Measurements from ENCODE around the gene KANSL1.

Gene KANSL1

DNA sequence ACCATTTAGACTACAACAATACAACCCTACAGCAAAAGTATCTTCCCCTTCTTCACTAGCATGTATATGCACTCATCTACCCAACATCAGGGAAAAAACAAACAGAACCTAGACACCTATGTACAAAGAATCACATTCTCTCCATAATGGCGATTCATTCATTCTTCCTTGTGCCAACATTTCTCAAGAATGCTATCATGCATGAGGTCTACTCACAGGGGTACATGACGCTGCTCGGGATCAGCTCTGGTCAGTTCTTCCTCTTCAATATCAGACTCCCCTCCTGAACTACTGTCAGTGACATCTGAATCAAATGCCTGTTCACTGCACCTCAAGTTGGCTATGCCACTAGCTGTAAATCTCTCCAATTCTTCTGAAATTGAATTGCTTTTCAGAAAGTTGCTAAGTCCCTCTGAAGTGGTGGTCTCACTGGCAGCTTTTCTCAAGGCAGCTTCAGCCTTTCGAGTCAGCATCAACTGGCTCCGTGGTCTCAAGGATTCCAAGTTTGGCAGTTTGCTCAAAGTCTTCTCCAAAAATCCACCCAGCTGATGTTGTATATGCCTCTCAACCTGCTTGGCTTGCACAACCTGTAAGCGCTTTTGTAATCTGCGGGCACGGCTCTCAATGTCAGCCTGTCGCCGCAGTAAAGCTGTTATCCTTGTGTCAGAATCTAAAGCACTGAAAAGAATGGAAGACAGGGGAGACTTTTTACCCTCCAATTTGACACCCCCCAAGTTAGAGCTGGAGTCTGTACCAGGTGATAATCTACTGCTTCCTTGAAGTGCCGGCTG lies 22.4 kb downstream of the KANSL1 start:
- DNase-seq (ENCODE audit: extremely low read depth in 1 of 2, low read depth in 1 of 2) = no peak

DNA sequence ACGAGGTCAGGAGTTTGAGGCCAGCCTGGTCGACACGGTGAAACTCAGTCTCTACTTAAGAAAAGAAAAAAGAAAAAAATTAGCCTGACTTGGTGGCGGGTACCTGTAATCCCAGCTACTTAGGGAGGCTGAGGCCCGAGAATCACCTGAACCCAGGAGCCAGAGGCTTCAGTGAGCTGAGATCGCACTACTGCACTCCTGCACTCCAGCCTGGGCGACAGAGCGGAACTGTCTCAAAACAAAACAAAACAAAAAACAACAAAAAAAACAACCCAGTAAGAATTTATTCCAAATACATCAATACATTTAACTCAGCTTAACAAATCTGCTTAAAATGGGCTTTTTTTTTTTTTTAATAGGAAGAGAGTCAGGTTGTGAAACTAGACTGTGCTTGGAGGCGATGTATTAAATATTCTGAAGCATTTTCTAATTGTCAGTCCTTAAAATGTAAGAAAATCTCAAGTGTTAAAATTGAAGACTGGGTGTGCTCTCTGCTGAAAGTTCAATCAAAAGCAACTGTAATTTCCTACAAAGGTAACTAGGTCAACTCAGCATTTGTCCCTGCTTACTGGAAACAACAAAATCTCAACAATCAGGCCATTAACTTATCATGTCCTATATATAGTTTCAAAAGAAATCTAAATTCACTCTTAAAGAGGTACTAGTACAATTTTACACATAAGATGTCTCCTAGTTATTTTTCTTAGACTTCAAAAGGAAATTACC lies 23.2 kb downstream of the KANSL1 start:
- DNase-seq (ENCODE audit: extremely low read depth in 1 of 2, low read depth in 1 of 2) = no peak

DNA sequence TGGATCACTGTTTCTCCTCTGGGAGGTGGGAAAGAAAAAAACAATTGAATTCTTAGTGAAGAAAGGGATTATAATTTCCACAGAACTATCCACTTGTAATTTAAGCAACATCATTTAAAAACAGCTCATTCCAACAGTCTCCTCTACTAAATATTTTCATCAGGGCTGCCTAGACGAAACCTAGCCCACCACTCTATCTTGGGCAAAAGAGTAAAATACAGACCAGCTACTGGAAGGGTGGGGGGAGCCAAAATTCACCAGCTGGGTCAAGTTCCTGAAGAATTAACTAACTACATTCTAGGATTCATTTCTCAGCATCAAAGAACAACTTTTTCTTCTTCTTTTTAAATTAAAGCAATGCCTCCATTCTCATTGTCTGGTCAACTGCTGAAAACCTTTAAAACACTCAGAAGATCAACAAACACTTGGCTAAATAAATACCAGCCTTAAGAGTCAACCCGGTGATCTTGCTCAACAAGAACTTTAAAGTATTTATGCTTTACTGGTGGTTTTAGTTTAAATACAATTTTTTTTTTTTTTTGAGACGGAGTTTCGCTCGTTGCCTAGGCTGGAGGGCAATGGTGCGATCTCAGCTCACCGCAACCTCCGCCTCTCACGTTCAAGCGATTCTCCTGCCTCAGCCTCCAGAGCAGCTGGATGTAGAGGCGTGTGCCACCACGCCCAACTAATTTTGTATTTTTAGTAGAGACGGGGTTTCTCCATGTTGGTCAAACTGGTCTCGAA lies 25.2 kb downstream of the KANSL1 start:
- DNase-seq (ENCODE audit: extremely low read depth in 1 of 2, low read depth in 1 of 2) = no peak

DNA sequence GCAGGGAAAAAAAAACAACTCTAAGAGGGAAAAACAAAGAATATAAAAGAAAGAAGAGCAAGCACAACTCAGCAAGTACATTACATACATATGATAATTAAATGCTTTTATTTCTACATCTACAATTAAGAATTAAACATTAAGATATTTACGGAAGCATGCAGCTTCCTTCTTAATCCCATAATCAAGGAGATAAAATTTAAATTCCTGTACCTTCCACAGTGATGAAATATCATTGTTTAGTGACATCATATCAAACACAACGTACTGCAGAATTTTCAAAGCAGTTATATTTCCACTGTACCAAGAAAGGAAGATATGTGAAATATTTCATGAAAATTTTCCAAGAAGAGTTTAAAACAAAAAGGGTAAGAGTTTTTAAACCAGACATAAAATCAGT lies 26.0 kb downstream of the KANSL1 start:
- no peak for DNase-seq (ENCODE audit: extremely low read depth in 1 of 2, low read depth in 1 of 2)

DNA sequence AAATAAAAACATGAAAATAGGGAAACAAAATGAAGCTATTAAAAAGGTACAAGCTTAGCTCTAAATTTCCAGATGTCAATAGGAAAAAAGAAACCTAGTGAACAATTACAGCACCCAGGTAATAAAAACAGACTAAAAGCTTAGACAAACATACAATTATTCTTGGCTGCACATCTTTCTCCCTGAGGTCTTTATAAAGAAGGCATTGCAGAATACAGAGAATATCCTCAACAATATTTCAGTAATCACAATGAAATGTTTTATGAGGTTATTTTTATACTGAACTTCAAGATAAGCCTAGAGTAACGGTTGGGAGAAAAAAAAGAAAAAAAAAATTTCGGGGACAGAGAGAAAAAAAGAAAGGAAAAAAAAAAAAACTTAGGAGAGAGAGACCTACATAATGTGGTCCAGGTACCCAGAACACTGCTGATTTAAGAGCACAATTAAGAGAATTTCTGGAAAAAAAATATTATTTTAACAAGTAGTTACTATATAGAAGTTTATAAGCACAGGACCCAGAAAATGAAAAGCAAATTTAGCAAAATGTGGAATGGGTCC lies 26.5 kb downstream of the KANSL1 start:
- no peak for DNase-seq (ENCODE audit: extremely low read depth in 1 of 2, low read depth in 1 of 2)

DNA sequence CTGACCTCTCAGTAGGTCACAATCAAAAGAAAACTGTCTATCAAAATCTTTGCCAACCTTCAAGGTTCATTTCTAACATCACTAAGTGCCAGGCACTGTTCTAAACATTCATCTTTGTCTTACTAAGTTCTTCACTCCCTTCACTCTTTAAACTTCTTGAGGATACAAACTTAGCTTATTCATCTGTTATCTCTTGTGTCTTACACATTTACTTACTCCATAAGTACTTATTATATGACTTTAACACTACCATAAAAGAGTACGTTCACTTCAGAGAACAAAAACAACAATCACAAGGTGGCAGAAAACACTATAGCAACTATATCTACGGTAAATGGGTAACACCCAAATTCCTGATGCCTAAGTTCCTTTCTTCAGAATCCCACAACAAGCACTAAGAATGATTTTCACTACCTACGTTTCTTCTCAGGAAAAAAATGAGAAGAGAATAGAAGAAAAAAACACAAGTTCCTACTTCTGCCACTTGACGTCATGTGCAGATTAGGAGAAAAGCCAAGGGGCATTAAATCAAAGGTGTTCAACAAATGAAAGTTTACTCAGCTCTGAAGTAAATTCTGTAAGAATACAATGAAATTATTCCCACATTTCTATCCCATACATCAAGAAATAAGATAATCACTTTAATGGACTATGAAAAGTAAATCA lies 29.2 kb downstream of the KANSL1 start:
- no peak for DNase-seq (ENCODE audit: extremely low read depth in 1 of 2, low read depth in 1 of 2)

DNA sequence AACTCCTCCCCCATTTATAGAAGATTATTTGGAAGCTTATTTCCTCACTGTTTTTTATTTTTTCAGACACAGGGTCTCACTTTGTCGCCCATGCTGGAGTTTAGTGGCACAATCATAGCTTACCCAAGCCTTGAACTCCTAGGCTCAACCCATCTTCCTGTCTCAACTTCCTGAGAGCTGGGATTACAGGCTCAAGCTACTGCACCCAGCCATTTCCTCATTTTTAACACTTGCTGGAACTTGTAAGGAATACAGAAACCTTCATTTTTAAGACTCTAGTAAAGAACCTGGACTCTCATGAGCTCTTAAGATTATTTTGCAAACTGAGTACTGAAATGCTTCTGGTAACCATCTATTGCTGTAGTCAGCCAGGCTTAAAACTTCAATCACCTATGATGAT lies 29.9 kb downstream of the KANSL1 start:
- DNase-seq (ENCODE audit: extremely low read depth in 1 of 2, low read depth in 1 of 2) = no peak

DNA sequence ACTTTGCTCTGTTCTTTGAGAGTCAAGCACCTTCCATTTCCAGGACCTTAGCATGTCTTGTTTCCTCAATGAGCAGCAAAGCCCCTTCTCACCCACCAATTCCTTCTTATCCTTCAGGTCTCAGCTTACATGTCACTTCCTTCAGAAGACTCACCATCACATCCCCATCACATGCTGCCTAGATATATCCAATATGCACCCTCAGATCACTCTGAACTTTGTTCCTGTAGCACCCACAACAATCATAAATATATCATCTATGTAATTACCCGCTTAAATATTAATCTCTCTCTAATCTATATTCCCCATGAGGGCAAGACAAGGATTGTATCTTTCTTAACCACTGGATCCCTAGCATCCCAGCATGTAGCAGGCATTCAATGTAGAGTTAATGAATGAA lies 30.4 kb downstream of the KANSL1 start:
- DNase-seq (ENCODE audit: extremely low read depth in 1 of 2, low read depth in 1 of 2) = no peak

DNA sequence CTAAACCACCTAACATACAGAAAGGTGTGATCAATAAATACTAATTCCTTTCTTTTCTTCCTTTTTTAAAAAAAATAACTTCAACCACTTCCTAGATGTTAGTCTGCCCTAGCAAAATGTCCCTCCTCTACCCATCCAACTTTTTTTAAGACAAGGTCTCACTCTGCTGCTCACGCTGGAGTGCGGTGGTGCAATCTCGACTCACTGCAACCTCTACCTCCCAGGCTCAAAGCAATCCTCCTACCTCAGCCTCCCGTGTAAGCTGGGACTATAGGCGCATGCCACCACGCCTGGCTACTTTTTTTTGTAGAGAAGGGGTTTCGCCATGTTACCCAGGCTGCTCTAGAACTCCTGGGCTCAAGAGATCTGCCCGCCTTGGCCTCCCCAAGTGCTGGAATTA lies 33.1 kb downstream of the KANSL1 start:
- DNase-seq (ENCODE audit: extremely low read depth in 1 of 2, low read depth in 1 of 2) = no peak

DNA sequence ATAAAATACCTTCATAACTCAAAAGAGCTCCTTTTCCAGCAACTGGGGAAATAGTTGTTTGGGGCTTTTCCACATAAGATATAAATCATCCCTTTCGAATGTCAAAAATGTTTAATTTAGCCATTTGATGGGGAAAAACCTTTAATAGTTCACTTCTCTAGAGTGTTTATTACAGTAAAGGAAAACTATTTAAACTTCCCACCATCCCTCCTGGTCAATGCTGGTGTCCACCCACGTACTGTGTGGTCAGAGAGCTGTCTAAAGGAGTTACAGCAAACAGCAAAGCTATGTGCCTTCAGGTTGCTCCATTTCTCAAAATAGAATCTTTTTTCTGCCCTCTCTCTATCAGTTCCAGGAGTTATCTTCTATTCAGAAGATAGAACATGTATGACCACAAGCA lies 33.5 kb downstream of the KANSL1 start:
- no peak for DNase-seq (ENCODE audit: extremely low read depth in 1 of 2, low read depth in 1 of 2)

DNA sequence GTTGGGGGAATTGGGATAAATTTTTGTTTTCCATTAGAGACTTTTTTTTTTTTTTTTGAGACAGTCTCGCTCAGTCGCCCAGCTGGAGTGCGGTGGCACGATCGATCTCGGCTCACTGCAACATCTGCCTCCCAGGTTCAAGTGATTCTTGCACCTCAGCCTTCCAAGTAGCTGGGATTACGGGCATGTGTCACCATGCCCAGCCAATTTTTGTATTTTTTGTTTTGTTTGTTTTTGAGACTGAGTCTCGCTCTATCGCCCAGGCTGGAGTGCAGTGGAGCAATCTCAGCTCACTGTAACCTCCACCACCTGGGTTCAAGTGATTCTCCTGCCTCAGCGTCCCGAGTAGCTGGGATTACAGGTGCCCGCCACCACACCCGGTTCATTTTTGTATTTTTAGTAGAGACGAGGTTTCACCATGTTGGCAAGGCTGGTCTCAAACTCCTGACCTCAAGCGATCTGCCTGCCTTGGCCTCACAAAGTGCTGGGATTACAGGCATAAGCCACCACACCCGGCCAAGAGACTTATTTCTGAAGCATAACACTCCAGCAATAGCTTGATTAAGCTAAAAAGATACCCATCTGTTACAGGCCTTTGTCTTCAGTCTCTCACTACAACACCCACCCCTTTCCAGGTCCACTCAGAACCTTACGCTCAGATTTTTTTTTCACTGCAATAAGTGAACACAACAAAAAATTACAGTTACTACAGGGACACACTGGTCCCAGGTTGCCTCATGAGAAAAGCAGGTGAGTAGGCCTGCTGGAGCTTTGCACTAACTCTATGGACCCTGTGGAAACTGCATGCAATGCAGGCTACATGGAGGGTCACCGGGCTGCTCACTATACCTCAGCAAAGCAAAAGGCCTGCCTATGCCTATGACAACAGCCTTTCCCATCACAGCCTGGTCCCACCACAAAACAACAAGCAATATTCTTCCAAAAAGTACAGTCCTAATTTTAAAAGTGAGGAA lies 34.6 kb downstream of the KANSL1 start:
- DNase-seq (ENCODE audit: extremely low read depth in 1 of 2, low read depth in 1 of 2) = no peak

DNA sequence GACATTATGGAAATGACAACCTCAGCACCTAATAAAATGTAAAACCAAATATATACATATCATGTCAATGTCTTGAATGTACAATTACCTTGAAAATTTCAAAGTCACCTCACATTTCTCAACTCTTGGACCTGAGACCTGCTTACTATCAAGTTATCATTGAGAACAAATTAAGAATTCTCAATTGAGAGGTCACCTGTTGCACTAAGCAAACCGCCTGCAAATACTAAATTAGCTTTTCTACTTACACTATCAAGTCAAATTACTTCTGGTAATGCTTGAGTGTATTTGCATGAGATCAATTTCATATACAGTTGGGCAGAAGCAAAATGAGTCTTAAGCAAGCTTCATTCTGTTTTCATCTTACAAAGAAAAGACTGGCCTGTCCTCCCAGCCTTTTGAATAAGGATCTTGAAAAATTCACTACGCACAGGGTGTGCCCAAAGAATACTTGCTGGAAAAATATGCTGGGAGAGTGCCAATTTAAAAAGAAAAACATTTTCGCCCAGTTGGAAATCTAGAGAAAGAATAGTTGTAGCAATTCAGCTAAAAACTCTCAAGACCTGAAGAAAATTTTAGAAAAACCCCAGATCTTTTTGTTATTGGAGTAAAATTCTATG lies 35.7 kb downstream of the KANSL1 start:
- no peak for DNase-seq (ENCODE audit: extremely low read depth in 1 of 2, low read depth in 1 of 2)

DNA sequence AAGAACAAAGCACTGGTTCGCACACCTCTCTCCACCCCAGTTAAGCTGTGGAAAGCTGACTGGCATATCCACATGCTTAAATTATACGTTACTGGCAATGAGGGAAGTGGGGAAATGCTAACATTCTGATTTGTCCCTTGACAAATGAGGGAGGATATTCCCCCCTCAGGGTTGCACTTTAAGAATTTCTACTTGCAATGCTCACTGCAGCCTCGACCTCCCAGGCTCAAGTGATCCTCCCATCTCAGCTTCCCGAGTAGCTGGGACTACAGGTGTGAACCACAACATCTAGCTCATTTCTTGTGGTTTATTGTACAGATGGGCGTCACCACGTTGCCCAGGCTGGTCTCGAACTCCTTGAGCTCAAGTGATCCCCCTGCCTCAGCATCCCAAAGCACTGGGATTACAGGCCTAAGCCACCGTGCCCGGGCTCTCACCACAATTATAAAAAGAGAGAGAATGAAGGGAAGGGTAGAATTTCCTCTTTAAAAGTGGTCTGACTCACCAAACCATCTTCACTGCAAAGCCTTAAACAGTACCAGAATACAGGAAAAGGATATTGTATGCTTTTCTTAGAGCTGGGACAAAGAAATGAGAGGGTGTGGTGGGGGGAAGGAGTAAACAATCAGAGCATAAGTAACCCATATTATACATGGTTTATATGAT lies 38.9 kb downstream of the KANSL1 start:
- DNase-seq (ENCODE audit: extremely low read depth in 1 of 2, low read depth in 1 of 2) = peak in 1 of 2 donors; percentile 22

DNA sequence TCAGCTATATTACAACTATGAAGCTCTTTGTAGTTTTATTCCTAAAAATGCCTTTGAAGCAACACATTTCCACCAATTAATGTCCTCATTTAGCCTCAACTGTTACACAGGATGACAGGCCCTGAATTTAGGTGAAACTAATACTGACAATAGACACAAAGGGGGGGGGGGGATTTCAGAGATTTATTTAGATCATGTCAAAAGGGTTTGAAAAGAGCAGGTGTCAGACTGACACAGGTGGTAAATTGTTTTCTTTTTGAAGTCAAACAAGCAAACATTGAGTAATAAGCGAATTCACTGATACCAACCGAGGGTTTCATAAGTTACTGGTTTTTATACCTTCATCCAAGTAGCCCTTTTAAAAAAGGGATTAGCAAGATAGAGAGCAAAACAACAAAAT lies 40.8 kb downstream of the KANSL1 start:
- DNase-seq (ENCODE audit: extremely low read depth in 1 of 2, low read depth in 1 of 2) = no peak

DNA sequence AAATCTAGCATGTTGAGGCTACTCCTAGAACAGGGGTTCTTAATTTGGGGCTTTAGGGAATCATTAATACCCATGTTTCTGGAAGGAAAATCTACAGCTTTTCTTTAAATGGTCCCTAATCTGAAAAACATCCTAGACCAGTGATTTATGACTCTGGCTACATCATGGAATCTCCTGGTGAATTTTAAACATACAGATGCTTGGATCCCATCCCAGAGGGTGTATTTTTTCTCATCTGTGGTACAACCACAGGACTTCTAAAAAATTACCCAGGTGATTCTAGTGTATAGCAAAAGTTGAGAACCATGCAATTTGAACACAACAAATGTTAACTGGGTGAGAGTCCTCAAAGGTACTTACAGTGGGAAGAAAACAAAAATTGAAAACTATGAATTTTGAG lies 41.5 kb downstream of the KANSL1 start:
- no peak for DNase-seq (ENCODE audit: extremely low read depth in 1 of 2, low read depth in 1 of 2)

DNA sequence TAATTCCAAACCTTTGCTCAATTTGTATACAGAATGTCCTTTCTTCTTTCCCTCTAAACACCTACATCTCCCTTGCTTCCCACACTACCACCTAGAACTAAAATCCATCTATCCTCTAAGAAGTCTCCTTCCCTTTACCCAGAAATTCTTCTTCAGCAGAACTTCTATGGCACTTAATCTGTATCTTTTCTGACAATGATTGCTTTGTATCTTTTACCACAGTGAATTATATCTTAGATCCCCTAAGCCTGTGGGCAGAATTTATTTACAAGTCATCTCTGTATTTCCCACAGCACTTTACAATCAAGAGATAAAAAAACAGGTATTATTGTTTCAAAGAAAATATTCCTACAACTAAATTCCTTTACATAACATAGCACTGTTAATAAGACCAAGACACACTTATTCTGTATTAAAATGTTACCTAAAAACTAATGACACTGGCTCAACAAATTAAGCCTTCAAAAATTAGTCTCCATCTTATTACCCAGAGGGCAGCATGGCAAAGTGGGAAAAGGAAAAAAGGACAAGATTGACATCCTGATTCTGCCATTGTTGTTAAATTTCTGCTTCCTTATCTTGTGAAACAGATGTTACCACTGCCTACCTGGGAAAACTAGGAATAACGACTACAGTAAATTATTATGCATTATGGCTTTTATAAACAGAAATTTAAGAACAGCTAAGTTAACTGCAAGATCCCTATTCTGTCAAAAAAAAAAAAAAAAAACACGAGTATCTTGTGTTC lies 42.8 kb downstream of the KANSL1 start:
- no peak for DNase-seq (ENCODE audit: extremely low read depth in 1 of 2, low read depth in 1 of 2)

DNA sequence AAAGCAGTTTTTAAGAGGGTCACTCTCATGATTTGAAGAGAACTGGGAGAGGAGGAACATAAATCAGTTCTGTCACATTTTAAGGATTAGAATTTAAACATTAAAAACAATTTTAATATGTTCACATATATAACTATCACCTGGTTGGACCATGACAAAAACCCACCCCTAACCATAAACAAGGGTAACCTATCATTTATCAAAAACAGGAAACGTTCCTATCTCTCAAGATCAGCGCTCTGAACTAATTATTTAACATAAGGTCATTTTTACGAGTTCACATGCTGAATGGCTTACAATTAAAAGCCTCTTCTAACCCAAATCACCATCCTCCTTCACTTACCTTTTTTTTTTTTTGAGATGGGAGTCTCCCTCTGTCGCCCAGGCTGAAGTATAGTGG lies 45.0 kb downstream of the KANSL1 start:
- DNase-seq (ENCODE audit: extremely low read depth in 1 of 2, low read depth in 1 of 2) = no peak

DNA sequence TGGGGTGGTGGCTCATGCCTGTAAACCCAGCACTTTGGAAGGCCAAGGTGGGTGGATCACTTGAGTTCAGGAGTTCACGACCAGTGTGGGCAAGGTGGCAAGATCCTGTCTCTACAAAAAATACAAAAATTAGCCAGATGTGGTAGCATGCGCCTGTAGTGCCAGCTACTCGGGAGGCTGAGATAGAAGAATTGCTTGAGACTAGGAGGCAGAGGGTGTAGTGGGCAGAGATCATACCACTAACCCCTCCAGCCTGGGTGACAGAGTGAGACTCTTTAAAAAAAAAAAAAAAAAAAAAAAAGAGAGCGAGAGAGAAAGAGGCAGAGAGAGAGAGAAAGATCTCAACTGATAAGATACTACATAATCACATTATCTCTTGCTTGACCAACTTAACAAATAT lies 45.9 kb downstream of the KANSL1 start:
- peak in 1 of 2 donors; percentile 23 for DNase-seq (ENCODE audit: extremely low read depth in 1 of 2, low read depth in 1 of 2)
